H9 (cell line): ENCODE results near the gene CHPT1. TPM values are rescaled to one million over a fixed set of nuclear protein-coding genes. Genes with fewer than 3 reads are reported as not detected.

Experiments
- DNase-seq: peaks from one replicate; pipeline ENCODE4 v3.0.0-alpha.2; 2017
- H2AFZ ChIP-seq: one replicate; pipeline ENCODE4 v1.6.1; 2013; ENCODE audit warnings: mild to moderate bottlenecking, low read length, control low read depth, moderate library complexity
- H2AK5ac ChIP-seq: 2 replicates; pipeline ENCODE4 v1.6.1; 2013; ENCODE audit warnings: low read length, control low read depth, mixed read lengths; ENCODE audit not compliant: insufficient read length
- H2BK120ac ChIP-seq: one replicate; pipeline ENCODE4 v1.6.1; 2013; ENCODE audit warnings: low read depth, mild to moderate bottlenecking, low read length, control low read depth, inconsistent platforms; ENCODE audit not compliant: poor library complexity, severe bottlenecking
- H2BK12ac ChIP-seq: 2 replicates; pipeline ENCODE4 v1.6.1; 2013; ENCODE audit warnings: low read length, control low read depth, mixed read lengths, low read depth; ENCODE audit not compliant: insufficient read length
- H2BK15ac ChIP-seq: 2 replicates; pipeline ENCODE4 v1.6.1; 2013; ENCODE audit warnings: low read depth, low read length, control low read depth
- H2BK20ac ChIP-seq: one replicate; pipeline ENCODE4 v1.6.1; 2013; ENCODE audit warnings: low read depth, mild to moderate bottlenecking, low read length, control low read depth, inconsistent platforms; ENCODE audit not compliant: poor library complexity, severe bottlenecking
- H2BK5ac ChIP-seq: 2 replicates; pipeline ENCODE4 v1.6.1; 2013; ENCODE audit warnings: low read length, control low read depth, mixed read lengths; ENCODE audit not compliant: insufficient read length
- H3K14ac ChIP-seq: 2 replicates; pipeline ENCODE4 v1.6.1; 2013; ENCODE audit warnings: low read length, control low read depth; ENCODE audit not compliant: insufficient read depth
- H3K18ac ChIP-seq: 2 replicates; pipeline ENCODE4 v1.6.1; 2013; ENCODE audit warnings: low read depth, mild to moderate bottlenecking, mixed read lengths, low read length, control low read depth; ENCODE audit not compliant: insufficient read length
- H3K23ac ChIP-seq: 2 replicates; pipeline ENCODE4 v1.6.1; 2013; ENCODE audit warnings: low read length, control low read depth, mixed read lengths, low read depth; ENCODE audit not compliant: insufficient read length
- H3K23me2 ChIP-seq: 2 replicates; pipeline ENCODE4 v1.6.1; 2013; ENCODE audit warnings: low read depth, mild to moderate bottlenecking, mixed read lengths, low read length, control low read depth; ENCODE audit not compliant: insufficient read length, poor library complexity, severe bottlenecking
- H3K27ac ChIP-seq: 2 replicates; pipeline ENCODE4 v1.5.1; 2013; ENCODE audit warnings: low read length, control low read depth, mixed read lengths, low read depth; ENCODE audit not compliant: insufficient read length
- H3K27me3 ChIP-seq: 2 replicates; pipeline ENCODE4 v1.6.1; 2013; ENCODE audit warnings: low read length, control low read depth, inconsistent platforms; ENCODE audit not compliant: insufficient read depth
- H3K4ac ChIP-seq: 2 replicates; pipeline ENCODE4 v1.6.1; 2013; ENCODE audit warnings: low read depth, mild to moderate bottlenecking, control low read depth, inconsistent platforms, low read length, moderate library complexity
- H3K4me1 ChIP-seq: 2 replicates; pipeline ENCODE4 v1.6.1; 2013; ENCODE audit warnings: low read length, control low read depth, inconsistent platforms; ENCODE audit not compliant: insufficient read depth
- H3K4me2 ChIP-seq: 2 replicates; pipeline ENCODE4 v1.6.1; 2013; ENCODE audit warnings: low read length, control low read depth, mixed read lengths; ENCODE audit not compliant: insufficient read length, insufficient read depth
- H3K56ac ChIP-seq: 2 replicates; pipeline ENCODE4 v1.6.1; 2013; ENCODE audit warnings: low read depth, mild to moderate bottlenecking, mixed read lengths, low read length, control low read depth; ENCODE audit not compliant: insufficient read length
- H3K79me1 ChIP-seq: 2 replicates; pipeline ENCODE4 v1.6.1; 2013; ENCODE audit warnings: low read depth, mild to moderate bottlenecking, moderate library complexity, low read length, control low read depth, inconsistent platforms; ENCODE audit not compliant: insufficient read depth, poor library complexity, severe bottlenecking
- H3K79me2 ChIP-seq: 2 replicates; pipeline ENCODE4 v1.6.1; 2013; ENCODE audit warnings: low read length, control low read depth, inconsistent platforms; ENCODE audit not compliant: insufficient read depth
- H3K9ac ChIP-seq: 2 replicates; pipeline ENCODE4 v1.6.1; 2013; ENCODE audit warnings: low read length, control low read depth, mixed read lengths; ENCODE audit not compliant: insufficient read length; ENCODE audit errors: extremely low read depth
- H3K9me3 ChIP-seq: one replicate; pipeline ENCODE4 v1.6.1; 2013; ENCODE audit warnings: low read depth, low read length, inconsistent platforms; ENCODE audit not compliant: control insufficient read depth
- H3T11ph ChIP-seq: one replicate; pipeline ENCODE4 v1.6.1; 2013; ENCODE audit warnings: mild to moderate bottlenecking, low read length, control low read depth, inconsistent platforms
- H4K20me1 ChIP-seq: one replicate; pipeline ENCODE4 v1.6.1; 2013; ENCODE audit not compliant: control insufficient read depth, insufficient read length, insufficient read depth
- H4K5ac ChIP-seq: 2 replicates; pipeline ENCODE4 v1.6.1; 2013; ENCODE audit warnings: low read depth, mild to moderate bottlenecking, mixed read lengths, low read length, control low read depth; ENCODE audit not compliant: insufficient read length
- H4K8ac ChIP-seq: replicated peaks from 2 replicates; pipeline ENCODE4 v1.6.1; 2013; ENCODE audit warnings: low read length, control low read depth, mixed read lengths, low read depth; ENCODE audit not compliant: insufficient read length
- H4K91ac ChIP-seq: 2 replicates; pipeline ENCODE4 v1.6.1; 2013; ENCODE audit warnings: low read depth, mild to moderate bottlenecking, moderate library complexity, mixed read lengths, low read length, control low read depth; ENCODE audit not compliant: insufficient read length
- H3K27ac Mint-ChIP-seq, 3 experiments: 2 replicates in 2 of 3; 3 replicates in 1 of 3; pipeline ENCODE4 v1.8.0; 2020 to 2021; ENCODE audit warnings: mixed read lengths in 3 of 3, mild to moderate bottlenecking in 1 of 3, moderate library complexity in 1 of 3
- H3K27me3 Mint-ChIP-seq: 2 replicates; pipeline ENCODE4 v1.8.0; 2021; ENCODE audit warnings: low read depth, mild to moderate bottlenecking, moderate library complexity, mixed read lengths
- H3K36me3 Mint-ChIP-seq, 3 experiments: 2 replicates in 2 of 3; 3 replicates in 1 of 3; pipeline ENCODE4 v1.8.0; 2020 to 2021; ENCODE audit warnings: low read depth in 3 of 3, mixed read lengths in 3 of 3; ENCODE audit not compliant: insufficient read depth in 1 of 3
- H3K4me1 Mint-ChIP-seq, 2 experiments: 2 replicates each; pipeline ENCODE4 v1.8.0; 2020; ENCODE audit warnings: mixed read lengths in 2 of 2
- H3K4me3 Mint-ChIP-seq, 2 experiments: 2 replicates in 1 of 2; 3 replicates in 1 of 2; pipeline ENCODE4 v1.8.0; 2020 to 2021; ENCODE audit warnings: mild to moderate bottlenecking in 2 of 2, mixed read lengths in 2 of 2, moderate library complexity in 1 of 2
- H3K9me3 Mint-ChIP-seq, 2 experiments: 2 replicates in 1 of 2; 3 replicates in 1 of 2; pipeline ENCODE4 v1.8.0; 2020; ENCODE audit warnings: mild to moderate bottlenecking in 2 of 2, mixed read lengths in 2 of 2, moderate library complexity in 1 of 2
- CTCF ChIP-seq: fragments of 200-600 bp; sonication (generic); conservative IDR thresholded peaks from 3 replicates; pipeline ENCODE4 v1.8.0; 2021; ENCODE audit warnings: antibody characterized with exemption, mild to moderate bottlenecking
- WGBS: extraction: QIAGEN DNeasy Blood & Tissue Kit; methylation state at CpG from one replicate; pipeline ENCODE4 v1.1.7; 2013; ENCODE audit warnings: missing lambda C conversion rate, low lambda C conversion rate, mixed read lengths; ENCODE audit not compliant: insufficient read length; ENCODE audit errors: extremely low coverage; 5-methylcytosine and 5-hydroxymethylcytosine counted together
- total RNA-seq: library from RNA; stranded (reverse); gene quantifications from 2 replicates; pipeline ENCODE4 v1.2.1, GENCODE V29; 2021

CHPT1 gene
- total RNA-seq, 1 experiment from 2014 or later: 17.1 TPM

GRCh38 chr12:101648195-101648594, 49.2 kb upstream of the CHPT1 start:
- no peaks in the 10 kb centered on the region for H3K79me1 ChIP-seq
- H4K91ac ChIP-seq: no peak overlapping the region
- no peak overlapping the region for H3K18ac ChIP-seq
- no peak overlapping the region for H3K4ac ChIP-seq
- Mint-ChIP-seq H3K9me3 (no peaks in the 10 kb centered on the region), H3K27me3 (peaks cover 15% of the 10 kb centered on the region), H3K4me1 (0 out of 4 replicates have a peak, but pooled peaks cover 0 to under 1% of the 10 kb centered on the region in 2 experiments), H3K27ac (no peak overlapping the region), H3K36me3 (no peaks in the 10 kb centered on the region), H3K4me3 (no peak overlapping the region)
- H2AK5ac ChIP-seq: no peak overlapping the region
- no peak overlapping the region for H3K4me2 ChIP-seq
- no peak overlapping the region for H2BK20ac ChIP-seq
- H2BK12ac ChIP-seq: no peak overlapping the region
- H3K9ac ChIP-seq: no peak overlapping the region
- H2BK120ac ChIP-seq: no peak overlapping the region
- no peak overlapping the region for H3K56ac ChIP-seq
- H3K23me2 ChIP-seq: no peaks in the 10 kb centered on the region
- no peak overlapping the region for H4K5ac ChIP-seq
- no peak overlapping the region for H3K14ac ChIP-seq
- no peaks in the 10 kb centered on the region for H3K27me3 ChIP-seq
- H2BK15ac ChIP-seq: no peak overlapping the region
- no peak for DNase-seq
- WGBS: no CpG with 5 or more reads among the region's 2 CpGs
- no peak overlapping the region for H2BK5ac ChIP-seq
- H4K8ac ChIP-seq: no peak overlapping the region
- H3K79me2 ChIP-seq: no peaks in the 10 kb centered on the region
- H3K9me3 ChIP-seq: no peaks in the 10 kb centered on the region
- H3K27ac ChIP-seq: no peak overlapping the region
- H2AFZ ChIP-seq: no peak overlapping the region
- no peaks in the 10 kb centered on the region for H4K20me1 ChIP-seq
- no peak for TF ChIP-seq CTCF
- H3K23ac ChIP-seq: no peak overlapping the region
- H3T11ph ChIP-seq: no peak overlapping the region
- H3K4me1 ChIP-seq: no peaks in the 10 kb centered on the region
